ENCODE data around the gene KLHDC4.

Gene KLHDC4

DNA sequence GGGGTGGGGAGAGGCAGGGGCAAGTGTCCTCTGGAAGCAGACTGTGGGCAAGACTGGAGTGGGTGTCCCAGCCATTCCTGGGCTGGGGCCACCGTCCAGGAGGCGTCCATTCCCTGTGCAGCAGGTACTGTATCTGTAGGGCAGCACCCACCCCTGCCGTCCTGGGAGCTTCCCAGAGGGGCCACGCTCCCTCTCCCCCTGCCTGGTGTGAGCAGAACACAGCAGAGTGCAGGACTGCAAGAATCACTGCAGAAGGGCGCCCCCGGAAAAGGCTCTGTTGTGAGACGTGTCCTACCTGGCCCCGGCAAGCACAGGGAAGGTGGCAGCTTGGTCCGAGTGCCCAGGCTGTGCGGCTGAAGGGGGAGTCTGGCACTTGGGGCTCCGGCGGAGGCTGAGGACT is 70.3 kb downstream of the KLHDC4 start:
- peaks cover 57% of the 10 kb centered on the region for H3K36me3 ChIP-seq (ENCODE audit: control insufficient read depth, insufficient read depth, low read length)
- no peak overlapping the region for H3K9ac ChIP-seq (ENCODE audit: low read depth, low read length)
- no peak overlapping the region for H3K4me3 ChIP-seq (ENCODE audit: low read depth, low read length)
- H3K27me3 ChIP-seq (ENCODE audit: control insufficient read depth, insufficient read depth, low read length) = no peaks in the 10 kb centered on the region
- H3K4me1 ChIP-seq (ENCODE audit: control insufficient read depth, insufficient read depth, low read length) = no peaks in the 10 kb centered on the region
- no peaks in the 10 kb centered on the region for H3K9me3 ChIP-seq (ENCODE audit: control insufficient read depth, insufficient read depth, low read length)
- no peak overlapping the region for H3K27ac ChIP-seq (ENCODE audit: low read depth, low read length)

- H3K4me1 ChIP-seq (ENCODE audit: control insufficient read depth, insufficient read depth, low read length) = no peaks in the 10 kb centered on the region
- peaks cover 50% of the 10 kb centered on the region for H3K36me3 ChIP-seq (ENCODE audit: control insufficient read depth, insufficient read depth, low read length)
- no peak overlapping the region for H3K4me3 ChIP-seq (ENCODE audit: low read depth, low read length)
- H3K9me3 ChIP-seq (ENCODE audit: control insufficient read depth, insufficient read depth, low read length) = no peaks in the 10 kb centered on the region
- H3K9ac ChIP-seq (ENCODE audit: low read depth, low read length) = no peak overlapping the region
- H3K27me3 ChIP-seq (ENCODE audit: control insufficient read depth, insufficient read depth, low read length) = no peaks in the 10 kb centered on the region
- H3K27ac ChIP-seq (ENCODE audit: low read depth, low read length) = no peak overlapping the region
Measured at GRCh38 chr16:87694441-87695125, 71.2 kb downstream of the KLHDC4 start.

GRCh38 chr16:87693827-87694226 is 72.0 kb downstream of the KLHDC4 start:
- no peaks in the 10 kb centered on the region for H3K27me3 ChIP-seq (ENCODE audit: control insufficient read depth, insufficient read depth, low read length)
- no peaks in the 10 kb centered on the region for H3K9me3 ChIP-seq (ENCODE audit: control insufficient read depth, insufficient read depth, low read length)
- no peak overlapping the region for H3K4me3 ChIP-seq (ENCODE audit: low read depth, low read length)
- no peaks in the 10 kb centered on the region for H3K4me1 ChIP-seq (ENCODE audit: control insufficient read depth, insufficient read depth, low read length)
- peaks cover 44% of the 10 kb centered on the region for H3K36me3 ChIP-seq (ENCODE audit: control insufficient read depth, insufficient read depth, low read length)
- H3K27ac ChIP-seq (ENCODE audit: low read depth, low read length) = no peak overlapping the region
- no peak overlapping the region for H3K9ac ChIP-seq (ENCODE audit: low read depth, low read length)

DNA sequence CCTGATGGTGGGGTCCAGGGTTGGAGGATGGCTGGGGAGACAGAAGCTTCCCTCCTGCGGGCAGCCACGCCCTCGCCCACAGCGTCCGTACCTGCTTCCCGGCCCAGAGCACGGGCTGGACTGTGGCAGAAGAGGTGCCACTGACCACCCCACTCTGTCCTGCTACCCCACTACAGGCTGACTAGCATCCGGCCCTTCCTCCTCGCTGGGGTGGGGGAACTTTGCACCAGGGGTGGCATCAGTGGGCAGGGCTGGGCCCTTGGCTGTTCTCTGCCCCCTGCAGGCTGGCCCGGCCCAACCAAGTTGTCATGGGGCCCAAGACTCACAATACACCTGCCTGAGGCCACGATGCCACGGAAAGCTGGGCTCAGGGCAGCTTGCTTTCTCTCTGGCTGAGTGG is 73.0 kb downstream of the KLHDC4 start:
- Histone ChIP-seq H3K36me3 (ENCODE audit: control insufficient read depth, insufficient read depth, low read length) (peaks cover 34% of the 10 kb centered on the region), H3K27me3 (ENCODE audit: control insufficient read depth, insufficient read depth, low read length) (no peaks in the 10 kb centered on the region), H3K9me3 (ENCODE audit: control insufficient read depth, insufficient read depth, low read length) (no peaks in the 10 kb centered on the region), H3K4me3 (ENCODE audit: low read depth, low read length) (no peak overlapping the region), H3K4me1 (ENCODE audit: control insufficient read depth, insufficient read depth, low read length) (no peaks in the 10 kb centered on the region), H3K27ac (ENCODE audit: low read depth, low read length) (no peak overlapping the region), H3K9ac (ENCODE audit: low read depth, low read length) (no peak overlapping the region)

- Histone ChIP-seq H3K27me3 (ENCODE audit: control insufficient read depth, insufficient read depth, low read length) (no peaks in the 10 kb centered on the region), H3K9me3 (ENCODE audit: control insufficient read depth, insufficient read depth, low read length) (no peaks in the 10 kb centered on the region), H3K4me1 (ENCODE audit: control insufficient read depth, insufficient read depth, low read length) (no peaks in the 10 kb centered on the region), H3K4me3 (ENCODE audit: low read depth, low read length) (no peak overlapping the region), H3K9ac (ENCODE audit: low read depth, low read length) (no peak overlapping the region), H3K27ac (ENCODE audit: low read depth, low read length) (no peak overlapping the region), H3K36me3 (ENCODE audit: control insufficient read depth, insufficient read depth, low read length) (peaks cover 29% of the 10 kb centered on the region)
Measured at GRCh38 chr16:87692176-87692575, 73.6 kb downstream of the KLHDC4 start.

DNA sequence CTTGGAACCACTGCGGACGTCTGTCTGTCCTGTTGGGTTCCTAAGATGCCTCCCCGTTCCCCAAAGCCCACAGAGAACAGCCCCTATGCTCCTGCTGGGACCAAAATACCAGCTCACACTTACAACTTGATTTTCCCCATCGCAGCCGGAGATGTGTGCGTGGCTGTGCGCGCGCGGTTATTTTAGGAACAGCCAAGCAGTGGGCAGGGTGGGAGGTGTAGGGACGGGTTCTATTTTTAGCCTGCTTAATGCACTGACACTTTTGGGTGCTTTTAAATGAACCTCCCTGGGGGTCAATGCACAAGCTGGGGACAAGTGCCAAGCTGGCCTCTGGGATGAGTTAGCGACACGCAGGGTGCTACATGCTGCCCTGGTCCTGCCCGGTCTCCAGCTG is 74.1 kb downstream of the KLHDC4 start:
- Histone ChIP-seq H3K27me3 (ENCODE audit: control insufficient read depth, insufficient read depth, low read length) (no peaks in the 10 kb centered on the region), H3K4me3 (ENCODE audit: low read depth, low read length) (no peak overlapping the region), H3K4me1 (ENCODE audit: control insufficient read depth, insufficient read depth, low read length) (no peaks in the 10 kb centered on the region), H3K36me3 (ENCODE audit: control insufficient read depth, insufficient read depth, low read length) (peaks cover 24% of the 10 kb centered on the region), H3K9ac (ENCODE audit: low read depth, low read length) (no peak overlapping the region), H3K9me3 (ENCODE audit: control insufficient read depth, insufficient read depth, low read length) (no peaks in the 10 kb centered on the region), H3K27ac (ENCODE audit: low read depth, low read length) (no peak overlapping the region)

- Histone ChIP-seq H3K36me3 (ENCODE audit: control insufficient read depth, insufficient read depth, low read length) (peaks cover 19% of the 10 kb centered on the region), H3K27ac (ENCODE audit: low read depth, low read length) (no peak overlapping the region), H3K27me3 (ENCODE audit: control insufficient read depth, insufficient read depth, low read length) (no peaks in the 10 kb centered on the region), H3K9ac (ENCODE audit: low read depth, low read length) (no peak overlapping the region), H3K4me3 (ENCODE audit: low read depth, low read length) (no peak overlapping the region), H3K9me3 (ENCODE audit: control insufficient read depth, insufficient read depth, low read length) (no peaks in the 10 kb centered on the region), H3K4me1 (ENCODE audit: control insufficient read depth, insufficient read depth, low read length) (no peaks in the 10 kb centered on the region)
Measured at GRCh38 chr16:87690911-87691685, 74.7 kb downstream of the KLHDC4 start.

DNA sequence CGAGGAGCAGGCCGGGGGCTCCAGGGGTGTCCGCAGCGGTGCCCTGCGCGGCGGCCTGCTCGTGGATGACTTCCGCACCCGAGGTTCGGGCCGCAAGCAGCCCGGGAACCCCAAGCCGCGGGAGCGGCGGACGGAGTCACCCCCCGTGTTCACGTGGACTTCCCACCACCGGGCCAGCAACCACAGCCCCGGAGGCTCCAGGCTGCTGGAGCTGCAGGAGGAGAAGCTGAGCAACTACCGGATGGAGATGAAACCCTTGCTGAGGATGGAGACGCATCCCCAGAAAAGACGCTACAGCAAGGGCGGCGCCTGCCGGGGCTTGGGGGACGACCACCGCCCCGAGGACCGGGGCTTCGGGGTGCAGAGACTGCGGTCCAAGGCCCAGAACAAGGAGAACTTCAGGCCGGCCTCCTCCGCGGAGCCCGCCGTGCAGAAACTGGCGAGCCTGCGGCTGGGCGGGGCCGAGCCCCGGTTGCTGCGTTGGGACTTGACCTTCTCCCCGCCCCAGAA is 75.8 kb downstream of the KLHDC4 start:
- H3K27me3 ChIP-seq (ENCODE audit: control insufficient read depth, insufficient read depth, low read length) = no peaks in the 10 kb centered on the region
- peaks cover 12% of the 10 kb centered on the region for H3K36me3 ChIP-seq (ENCODE audit: control insufficient read depth, insufficient read depth, low read length)
- no peak overlapping the region for H3K27ac ChIP-seq (ENCODE audit: low read depth, low read length)

DNA sequence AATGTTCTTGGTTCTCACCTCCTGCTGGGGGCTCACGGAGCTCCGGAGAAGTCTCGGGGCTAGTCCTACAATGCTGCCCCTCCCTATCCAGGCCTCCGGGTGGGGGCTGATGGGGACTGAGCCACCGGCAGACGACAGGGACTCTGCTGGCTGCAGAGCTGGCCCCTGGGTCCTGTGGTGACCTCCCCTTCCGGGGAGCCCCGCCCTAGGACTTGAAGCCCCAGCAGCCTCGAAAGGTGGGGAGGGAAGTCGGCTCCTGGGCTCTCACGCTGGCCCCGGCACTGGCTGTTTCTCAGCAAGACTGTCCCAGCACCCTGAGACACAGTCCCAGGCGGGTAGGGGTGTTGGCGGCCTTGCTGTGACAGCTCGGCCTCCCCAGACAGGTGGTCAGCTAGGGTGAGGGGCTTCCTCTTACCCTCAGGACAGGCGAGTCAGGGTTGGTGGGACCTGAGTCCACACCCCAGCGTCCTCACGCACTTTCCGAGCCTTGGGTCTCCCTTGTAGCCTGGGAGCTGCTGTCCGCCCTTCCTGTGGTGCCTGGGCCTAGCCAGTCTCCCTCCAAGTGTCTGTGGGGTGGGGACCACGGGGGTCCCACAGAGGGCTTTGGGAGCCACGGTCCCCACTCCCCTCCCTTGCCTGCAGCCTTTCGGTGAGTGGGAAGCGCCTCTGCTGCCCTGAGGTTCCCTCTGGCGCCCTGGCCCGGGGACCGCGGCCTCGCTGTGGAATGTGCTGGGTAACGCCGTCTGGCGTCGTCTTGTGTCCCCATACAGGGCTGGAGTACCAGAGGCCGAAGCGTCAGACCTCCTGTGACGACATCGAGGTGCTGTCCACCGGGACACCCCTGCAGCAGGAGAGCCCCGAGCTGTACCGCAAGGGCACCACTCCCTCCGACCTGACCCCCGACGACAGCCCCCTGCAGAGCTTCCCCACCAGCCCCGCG is 76.6 kb downstream of the KLHDC4 start:
- Histone ChIP-seq H3K4me1 (ENCODE audit: control insufficient read depth, insufficient read depth, low read length) (no peaks in the 10 kb centered on the region), H3K36me3 (ENCODE audit: control insufficient read depth, insufficient read depth, low read length) (peaks cover 5% of the 10 kb centered on the region; the same call in 1 of the 2 replicates), H3K27ac (ENCODE audit: low read depth, low read length) (no peak overlapping the region), H3K9ac (ENCODE audit: low read depth, low read length) (no peak overlapping the region), H3K27me3 (ENCODE audit: control insufficient read depth, insufficient read depth, low read length) (no peaks in the 10 kb centered on the region), H3K4me3 (ENCODE audit: low read depth, low read length) (no peak overlapping the region), H3K9me3 (ENCODE audit: control insufficient read depth, insufficient read depth, low read length) (no peaks in the 10 kb centered on the region)

More for the DNA sequence above, 75.8 kb downstream of the KLHDC4 start:
- H3K4me1 ChIP-seq (ENCODE audit: control insufficient read depth, insufficient read depth, low read length) = no peaks in the 10 kb centered on the region
- no peaks in the 10 kb centered on the region for H3K9me3 ChIP-seq (ENCODE audit: control insufficient read depth, insufficient read depth, low read length)
- no peak overlapping the region for H3K4me3 ChIP-seq (ENCODE audit: low read depth, low read length)
- no peak overlapping the region for H3K9ac ChIP-seq (ENCODE audit: low read depth, low read length)

DNA sequence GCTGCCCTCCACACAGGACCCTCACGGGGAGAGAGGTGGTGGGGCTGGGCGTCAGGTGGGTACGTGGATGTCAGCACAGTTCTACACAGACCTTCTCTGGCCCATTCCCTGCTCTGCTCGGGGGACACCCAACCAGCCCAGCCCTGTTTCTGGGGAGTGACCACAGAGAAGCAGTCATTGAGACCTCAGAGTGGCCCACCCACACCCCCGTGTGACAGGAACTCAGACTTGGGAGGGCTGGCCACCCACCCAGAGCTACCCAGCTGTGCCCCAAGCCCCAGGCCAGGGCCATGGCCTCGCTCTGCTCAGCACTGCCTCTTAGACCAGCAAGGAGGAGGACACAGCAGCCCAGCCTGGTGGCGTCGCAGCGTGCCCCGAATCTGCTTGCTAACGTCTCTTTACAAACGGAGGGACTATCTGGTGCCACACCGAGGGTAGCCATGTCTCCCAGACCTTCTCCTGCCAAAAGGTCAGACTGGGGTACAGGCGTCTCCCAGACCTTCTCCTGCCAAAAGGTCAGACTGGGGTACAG is 77.7 kb downstream of the KLHDC4 start:
- no peak overlapping the region for H3K9ac ChIP-seq (ENCODE audit: low read depth, low read length)
- H3K4me3 ChIP-seq (ENCODE audit: low read depth, low read length) = no peak overlapping the region
- H3K27ac ChIP-seq (ENCODE audit: low read depth, low read length) = no peak overlapping the region
- H3K36me3 ChIP-seq (ENCODE audit: control insufficient read depth, insufficient read depth, low read length) = peaks cover 5% of the 10 kb centered on the region; the same call in 1 of the 2 replicates
- H3K9me3 ChIP-seq (ENCODE audit: control insufficient read depth, insufficient read depth, low read length) = no peaks in the 10 kb centered on the region
- no peaks in the 10 kb centered on the region for H3K27me3 ChIP-seq (ENCODE audit: control insufficient read depth, insufficient read depth, low read length)
- H3K4me1 ChIP-seq (ENCODE audit: control insufficient read depth, insufficient read depth, low read length) = no peaks in the 10 kb centered on the region
